ENCODE data around the gene CHST8. TPM values are rescaled to one million over a fixed set of nuclear protein-coding genes. Genes with fewer than 3 reads are reported as not detected.

CHST8 gene
- total and polyA plus RNA-seq, 2 experiments from 2014 or later = 9.3 to 38.2 TPM

GRCh38 chr19:33797802-33798671 lies 176.3 kb downstream of the CHST8 start:
- H3K4me1 Mint-ChIP-seq = peaks cover 31% of the 10 kb centered on the region
- Histone ChIP-seq H3K4me1 (ENCODE audit: insufficient read depth) (peaks cover 24% of the 10 kb centered on the region), H3K36me3 (ENCODE audit: insufficient read depth) (no peaks in the 10 kb centered on the region; the same call in 1 of the 2 replicates), H3K27ac (ENCODE audit: low read depth) (peak overlapping the region; percentile 83; the same call in 1 of the 2 replicates), H2AFZ (peak overlapping the region; percentile 18; the same call in 1 of the 2 replicates), H3K79me2 (replicated peaks; ENCODE audit: insufficient read depth) (0 out of 2 replicates have a peak, but pooled peaks cover 6% of the 10 kb centered on the region), H3K9me2 (ENCODE audit: insufficient read depth) (no peaks in the 10 kb centered on the region), H4K20me1 (replicated peaks; ENCODE audit: insufficient read depth) (peaks cover 10% of the 10 kb centered on the region; the same call in 1 of the 2 replicates), H3K4me2 (peak overlapping the region; percentile 96), H3K27me3 (ENCODE audit: insufficient read depth) (no peaks in the 10 kb centered on the region), H3K4me3 (peak overlapping the region; percentile 88), H3F3A (replicated peaks; ENCODE audit: low read depth) (0 out of 2 replicates have a peak, but pooled peaks cover 5% of the 10 kb centered on the region)
- H3K9me3 Mint-ChIP-seq = no peaks in the 10 kb centered on the region; the same call in 2 of the 3 replicates
- no peak for TF ChIP-seq ZNF114 (CRISPR knock-in tag; IDR thresholded peaks at IDR 0.05)
- TF ChIP-seq POLR2AphosphoS5 (IDR thresholded peaks at IDR 0.05; ENCODE audit: low read depth) = peak; percentile 27
- ATAC-seq (peak; percentile 27), DNase-seq (ENCODE audit: low spot score) (peak; percentile 83)
- H3K36me3 Mint-ChIP-seq (ENCODE audit: low read depth) = peaks cover 37% of the 10 kb centered on the region
- peaks cover 24% of the 10 kb centered on the region for H3K27me3 Mint-ChIP-seq (ENCODE audit: insufficient read depth, low read depth, poor library complexity)
- H3K4me3 Mint-ChIP-seq = peak overlapping the region; percentile 92
- peak overlapping the region; percentile 92 for H3K27ac Mint-ChIP-seq

- Histone ChIP-seq H3K4me2 (peak overlapping the region; percentile 96), H3K9me2 (ENCODE audit: insufficient read depth) (no peaks in the 10 kb centered on the region), H3K4me3 (peak overlapping the region; percentile 88), H3K27me3 (ENCODE audit: insufficient read depth) (no peaks in the 10 kb centered on the region), H3K4me1 (ENCODE audit: insufficient read depth) (peaks cover 24% of the 10 kb centered on the region), H4K20me1 (replicated peaks; ENCODE audit: insufficient read depth) (peaks cover 10% of the 10 kb centered on the region; the same call in 1 of the 2 replicates), H3K36me3 (ENCODE audit: insufficient read depth) (no peaks in the 10 kb centered on the region; the same call in 1 of the 2 replicates), H3F3A (replicated peaks; ENCODE audit: low read depth) (0 out of 2 replicates have a peak, but pooled peaks cover 5% of the 10 kb centered on the region), H2AFZ (0 out of 2 replicates have a peak overlapping the region, but pooled peaks have one; percentile 15), H3K27ac (ENCODE audit: low read depth) (peak overlapping the region; percentile 72; the same call in 1 of the 2 replicates), H3K79me2 (replicated peaks; ENCODE audit: insufficient read depth) (0 out of 2 replicates have a peak, but pooled peaks cover 9% of the 10 kb centered on the region)
- peaks cover 24% of the 10 kb centered on the region for H3K27me3 Mint-ChIP-seq (ENCODE audit: insufficient read depth, low read depth, poor library complexity)
- peaks cover 26% of the 10 kb centered on the region for H3K4me1 Mint-ChIP-seq
- TF ChIP-seq JUNB (IDR thresholded peaks at IDR 0.05; ENCODE audit: unreplicated experiment) (no peak), ETS1 (IDR thresholded peaks at IDR 0.05) (no peak), REST (IDR thresholded peaks at IDR 0.05; ENCODE audit: unreplicated experiment) (no peak), POLR2AphosphoS5 (IDR thresholded peaks at IDR 0.05; ENCODE audit: low read depth) (no peak), NANOG (IDR thresholded peaks at IDR 0.05; ENCODE audit: borderline replicate concordance) (no peak), EZH2phosphoT487 (IDR thresholded peaks at IDR 0.05; ENCODE audit: unreplicated experiment) (no peak)
- H3K36me3 Mint-ChIP-seq (ENCODE audit: low read depth) = peaks cover 42% of the 10 kb centered on the region
- H3K27ac Mint-ChIP-seq = no peak overlapping the region; the same call in 1 of the 2 replicates
- ATAC-seq (peak; percentile 4; the same call in 2 of the 3 replicates), DNase-seq (ENCODE audit: low spot score) (peak; percentile 56)
- peak overlapping the region; percentile 88 for H3K4me3 Mint-ChIP-seq
- H3K9me3 Mint-ChIP-seq = no peaks in the 10 kb centered on the region; the same call in 2 of the 3 replicates
Observed at GRCh38 chr19:33798681-33799111, 176.9 kb downstream of the CHST8 start.

All from GM23338 (cell line).